GM10847 (cell line): ENCODE data around the gene BMPR1A.

Source experiments
- POLR2A ChIP-seq: IDR thresholded peaks from 2 replicates; pipeline ENCODE4 v1.6.1; 2011; ENCODE audit not compliant: insufficient read length; ENCODE audit errors: extremely low read depth

BMPR1A gene

DNA sequence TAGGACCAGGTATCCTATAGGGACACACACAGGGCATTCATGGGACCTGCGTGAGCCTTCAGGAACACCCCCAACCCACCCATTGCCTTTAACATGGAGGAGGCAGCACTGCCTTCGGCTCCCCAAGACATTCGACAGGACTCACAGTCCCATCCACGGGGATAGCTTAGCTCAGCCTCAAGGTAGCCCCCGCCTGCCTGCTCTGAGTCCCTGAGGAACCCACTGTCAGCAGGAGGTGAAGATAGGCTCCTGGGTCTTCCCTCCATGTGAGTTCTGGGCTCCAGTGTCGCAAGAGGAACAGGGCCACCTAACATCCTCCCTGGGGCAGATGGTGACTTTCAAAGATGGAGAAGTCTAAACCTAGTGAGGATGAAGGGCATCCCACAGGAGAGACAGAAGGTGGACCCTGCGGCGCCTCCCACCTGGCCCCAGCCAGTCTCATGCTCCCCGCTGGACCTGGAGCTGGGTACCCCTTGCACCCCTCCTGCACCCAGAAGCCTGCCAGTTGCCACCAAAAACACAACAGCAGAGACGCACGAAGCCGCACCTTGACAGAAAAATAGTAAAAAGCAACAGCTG is 207.0 kb downstream of the BMPR1A start:
- TF ChIP-seq POLR2A = no peak

GRCh38 chr10:86964061-86964846 is 207.8 kb downstream of the BMPR1A start:
- no peak for TF ChIP-seq POLR2A

GRCh38 chr10:86964847-86965190 is 208.4 kb downstream of the BMPR1A start:
- no peak for TF ChIP-seq POLR2A

DNA sequence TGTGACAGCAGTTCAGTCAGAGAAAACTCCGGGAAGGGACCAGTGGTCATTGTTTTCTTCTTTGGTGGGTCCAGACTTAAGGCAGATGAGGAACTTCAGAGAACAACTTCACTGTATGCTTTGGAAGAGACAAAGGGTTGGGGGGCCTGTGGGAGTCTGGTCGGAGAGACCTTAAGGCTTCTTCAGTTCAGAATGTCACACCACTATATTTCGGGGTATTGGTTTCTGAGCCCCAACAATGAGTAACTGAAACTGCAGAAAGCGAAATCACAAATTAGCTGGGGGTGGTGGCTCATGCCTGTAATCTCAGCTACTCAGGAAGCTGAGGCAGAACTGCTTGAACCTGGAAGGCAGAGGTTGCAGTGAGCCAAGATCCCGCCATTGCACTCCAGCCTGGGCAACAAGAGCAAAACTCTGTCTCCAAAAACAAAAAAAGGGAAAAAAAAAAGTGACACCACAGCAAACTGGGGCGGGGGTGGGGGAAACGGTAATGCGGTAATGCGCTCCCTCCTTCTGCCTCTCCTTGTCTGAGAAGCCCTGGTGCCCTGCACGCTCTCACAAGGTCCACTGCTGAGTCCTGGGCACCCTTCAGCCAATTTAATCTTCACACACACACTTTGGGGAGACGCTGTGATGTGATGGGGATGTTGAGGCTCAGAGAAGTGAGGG is 209.7 kb downstream of the BMPR1A start:
- TF ChIP-seq POLR2A = no peak

DNA sequence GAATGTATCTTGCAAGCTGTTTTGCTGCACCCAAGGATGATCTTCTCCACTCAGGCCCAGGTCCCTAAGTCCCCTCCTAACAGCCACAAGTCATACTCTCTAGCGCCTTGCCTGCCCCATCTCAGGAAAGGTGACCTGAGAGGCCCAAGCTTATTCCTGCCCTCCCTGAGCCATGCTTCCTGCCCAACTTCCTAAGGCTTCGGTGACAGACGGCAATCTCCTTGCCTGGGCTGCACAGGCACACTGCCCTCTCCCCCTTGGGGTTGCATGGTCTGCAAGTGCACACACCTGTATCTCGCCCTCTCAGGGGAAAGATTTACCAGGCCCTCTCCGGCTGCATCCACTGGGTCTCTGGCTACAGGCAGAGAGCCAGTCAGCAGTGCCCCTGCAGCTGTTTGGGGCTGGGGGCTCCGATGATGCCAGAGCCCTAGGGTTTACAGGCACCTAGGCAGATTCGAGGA is 211.1 kb downstream of the BMPR1A start:
- TF ChIP-seq POLR2A = no peak

DNA sequence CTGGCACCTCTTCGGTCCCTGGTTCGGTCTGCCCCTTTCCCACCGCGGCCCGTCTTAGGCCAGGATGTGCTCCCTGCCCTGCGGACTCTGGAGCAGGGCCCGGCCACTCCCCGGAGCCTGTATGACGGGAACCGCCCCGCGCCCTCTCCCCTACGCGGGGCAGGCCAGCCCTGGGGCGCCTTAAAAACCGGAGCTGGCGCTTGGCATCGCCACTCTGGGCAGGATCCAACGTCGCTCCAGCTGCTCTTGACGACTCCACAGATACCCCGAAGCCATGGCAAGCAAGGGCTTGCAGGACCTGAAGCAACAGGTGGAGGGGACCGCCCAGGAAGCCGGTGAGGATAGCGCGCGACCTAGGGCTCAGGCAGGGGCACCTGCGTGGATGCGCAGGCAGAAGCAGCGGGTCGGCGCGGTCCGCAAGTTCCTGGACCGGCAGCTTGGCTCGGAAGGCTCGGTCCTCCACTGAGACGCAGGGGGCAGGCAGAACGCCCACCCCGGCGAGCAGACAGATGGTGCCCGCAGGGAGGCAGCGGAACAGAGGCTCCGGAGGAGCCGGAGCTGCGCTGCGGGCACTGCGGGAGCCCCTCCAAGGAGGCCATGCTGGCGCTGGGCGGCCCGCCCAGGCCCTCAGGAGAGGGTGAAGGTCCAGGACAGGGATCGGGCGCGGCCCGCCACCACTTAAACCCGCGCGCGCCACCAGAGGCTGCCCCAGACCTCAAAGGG is 212.0 kb downstream of the BMPR1A start, which contains the start of gene ADIRF:
Gene ADIRF (plus strand): TSS at position 212 of the 723 bp plus-strand sequence. CDS start 63 bp downstream, at position 275.
- no peak for TF ChIP-seq POLR2A

DNA sequence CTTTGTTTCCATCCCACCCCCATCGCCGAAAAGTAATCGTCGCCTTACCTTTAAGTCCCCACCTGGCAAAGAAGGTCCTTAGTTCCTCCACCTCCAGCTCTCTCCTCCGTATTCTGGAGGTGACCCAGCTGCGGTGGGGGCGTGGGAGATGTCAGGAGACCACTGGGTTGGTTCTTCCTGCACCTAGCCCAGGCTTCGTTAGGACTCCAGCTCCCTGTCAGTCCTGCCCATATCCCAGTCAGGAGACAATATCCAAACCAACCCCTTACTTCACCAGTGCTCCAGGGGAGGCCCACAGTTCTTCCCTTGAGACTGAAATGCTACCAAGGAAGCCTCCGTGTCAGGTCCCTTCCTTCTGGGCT is 212.6 kb downstream of the BMPR1A start:
- no peak for TF ChIP-seq POLR2A

DNA sequence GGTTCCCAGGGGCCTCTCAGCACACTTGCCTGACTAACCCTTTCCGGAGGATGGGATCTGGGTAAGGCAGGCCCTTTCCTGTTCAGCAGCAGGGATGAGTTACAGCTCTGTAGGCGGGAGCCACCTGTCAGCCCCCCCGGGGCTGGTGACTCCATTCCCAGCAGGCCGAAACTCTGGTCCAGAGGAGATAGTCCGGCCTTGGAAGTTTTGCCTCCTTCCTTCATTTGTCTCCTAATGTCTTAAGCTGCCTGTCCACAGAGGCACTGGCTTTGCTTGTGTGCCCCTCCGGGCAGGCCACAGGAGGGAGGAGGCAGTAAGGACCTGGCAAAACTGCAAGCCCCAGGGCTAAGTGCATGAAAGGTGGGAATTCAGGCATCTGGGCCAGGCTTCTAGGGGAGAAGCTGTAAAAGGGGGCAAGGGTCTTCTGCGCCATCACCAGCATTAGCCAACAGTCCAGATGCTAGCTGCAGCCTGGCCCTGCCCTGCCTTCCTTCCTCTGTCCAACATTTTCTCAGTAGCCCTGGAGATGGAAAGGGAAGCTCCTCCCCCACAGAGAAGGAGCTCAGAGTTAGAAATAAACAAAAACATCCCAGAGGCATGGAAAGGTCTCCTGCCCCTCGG is 213.1 kb downstream of the BMPR1A start:
- no peak for TF ChIP-seq POLR2A

GRCh38 chr10:86970162-86970981 is 214.0 kb downstream of the BMPR1A start:
- TF ChIP-seq POLR2A = no peak

DNA sequence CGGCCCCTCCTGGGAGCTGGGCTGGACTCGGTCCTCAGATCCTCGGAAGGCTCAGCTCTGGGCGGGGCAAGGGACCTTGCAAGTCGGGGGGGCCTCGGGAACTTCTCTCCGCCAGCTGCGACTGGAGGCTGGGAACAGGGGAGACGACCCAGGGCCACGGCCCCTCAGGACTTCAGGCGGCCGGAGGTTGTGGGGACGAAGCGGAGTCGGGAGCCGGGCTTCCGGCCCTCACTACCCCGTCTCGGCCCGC is 214.5 kb downstream of the BMPR1A start:
- peak; percentile 70 for TF ChIP-seq POLR2A

DNA sequence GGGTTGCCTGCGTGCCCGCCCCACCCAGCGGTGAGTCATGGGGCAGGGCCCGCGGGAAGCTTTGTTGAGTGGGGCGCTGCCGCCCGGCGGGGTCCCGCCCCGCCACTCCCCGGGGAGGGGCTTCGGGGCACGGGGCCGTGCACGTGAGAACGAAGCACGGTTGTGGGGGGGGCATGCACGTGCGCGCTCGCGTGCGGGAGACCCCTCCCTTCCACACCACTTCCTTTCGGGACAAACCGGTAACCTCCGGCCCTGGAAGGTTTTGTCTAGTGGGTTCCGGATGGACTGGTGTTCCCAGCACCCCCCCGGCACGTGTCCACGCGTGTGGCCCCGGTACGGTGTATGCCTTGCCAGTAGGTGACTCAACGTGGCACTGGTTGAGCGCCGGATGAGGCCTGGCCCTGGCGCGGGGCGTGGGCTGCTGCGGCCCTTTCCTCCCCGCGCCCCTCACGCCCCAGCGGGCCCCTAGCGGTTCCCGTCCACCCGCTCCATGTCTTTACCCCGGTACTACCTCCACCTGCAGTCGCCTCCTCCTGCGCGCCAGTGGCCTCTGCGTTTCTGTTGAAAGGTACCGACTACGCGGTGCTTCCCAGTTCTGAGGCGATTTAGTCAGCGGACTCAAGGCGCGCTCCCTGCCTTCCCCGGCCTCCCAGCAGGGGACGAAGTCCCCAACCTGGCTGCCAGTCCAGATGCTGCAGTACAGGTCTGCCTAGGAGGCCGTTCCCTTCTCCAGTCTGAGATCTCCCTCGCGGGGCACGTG is 215.0 kb downstream of the BMPR1A start:
- peak; percentile 19 for TF ChIP-seq POLR2A

DNA sequence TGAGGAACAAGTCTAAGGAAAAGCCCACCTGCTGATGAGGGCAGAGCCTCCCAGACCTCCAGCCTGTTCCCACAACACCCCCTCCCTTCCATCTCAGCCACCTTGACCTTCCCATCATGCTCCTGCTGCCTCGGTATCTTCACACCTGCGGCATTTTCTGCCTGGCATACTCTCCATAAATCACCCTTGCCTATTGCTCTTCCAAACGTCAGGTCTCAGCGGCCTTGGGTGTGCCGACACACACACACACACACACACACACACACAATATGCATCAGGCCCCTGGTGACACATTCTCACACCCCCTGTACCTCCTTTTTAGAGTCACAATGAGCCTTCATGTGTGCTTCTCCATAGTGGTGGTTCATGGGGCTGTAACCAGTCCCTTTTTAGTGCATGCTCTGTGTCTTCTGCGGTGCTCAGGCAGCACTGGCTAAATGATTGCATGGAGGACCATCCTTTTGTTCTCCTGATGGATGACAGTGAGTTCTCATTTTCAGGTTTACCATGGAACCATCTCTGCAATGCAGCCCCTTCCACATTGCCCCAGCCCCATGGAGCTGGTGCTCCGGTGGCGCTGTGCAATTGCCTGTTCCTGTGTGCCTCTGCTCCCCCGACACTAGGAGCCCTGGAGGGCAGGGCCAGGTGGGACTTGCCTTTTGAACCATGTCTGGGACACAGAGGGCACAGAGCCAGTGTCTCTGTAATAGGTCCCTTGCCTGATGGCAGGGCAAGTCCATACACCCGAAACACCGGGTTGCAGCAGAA is 216.4 kb downstream of the BMPR1A start:
- no peak for TF ChIP-seq POLR2A

GRCh38 chr10:86974484-86974883 is 218.1 kb downstream of the BMPR1A start:
- TF ChIP-seq POLR2A = no peak
